ENCODE data around the gene FXYD3.
"Not testable (repeated sequence)": the region's sequence is repeated elsewhere in the genome, so short reads cannot be mapped to it uniquely, and the experiment has no call there.

FXYD3 gene

DNA sequence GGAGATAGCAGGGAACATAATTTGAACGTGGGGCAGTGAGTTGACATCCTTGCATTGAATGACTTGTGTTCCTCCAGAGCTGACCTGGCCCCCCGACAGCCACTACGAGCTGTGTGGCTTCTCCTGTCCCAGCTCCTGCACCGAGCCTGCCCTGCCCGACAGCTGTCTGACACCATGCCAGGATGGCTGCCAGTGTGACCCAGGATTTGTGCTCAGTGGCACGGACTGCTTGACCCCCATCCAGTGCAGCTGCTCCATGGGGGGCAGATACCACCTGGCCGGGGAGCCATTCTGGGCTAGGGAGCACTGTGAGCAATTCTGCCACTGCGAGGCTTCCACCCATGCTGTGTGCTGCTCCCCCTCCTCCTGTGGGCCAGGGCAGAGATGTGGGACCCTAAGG, 29.2 kb upstream of the FXYD3 start:
- DNase-seq (ENCODE audit: low read depth in 2 of 2): no peak

DNA sequence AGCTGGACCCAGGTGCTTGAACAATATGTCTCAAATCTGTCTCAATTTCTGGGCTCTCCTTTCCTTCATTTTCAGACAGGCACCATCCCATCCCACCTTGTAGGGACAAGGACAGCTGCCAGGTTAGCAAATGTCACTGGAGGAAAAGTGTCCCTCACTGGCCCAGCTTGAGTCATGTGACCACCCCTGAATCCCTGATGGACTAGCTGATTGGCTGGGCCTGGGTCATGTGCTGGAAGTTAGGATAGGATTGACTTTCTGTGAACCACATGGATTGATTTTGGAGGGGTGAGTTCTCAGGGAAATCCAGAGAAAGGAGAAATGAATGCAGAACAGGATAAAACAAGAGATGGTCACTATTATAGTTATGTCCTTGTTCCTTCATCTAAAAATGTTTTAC, 28.2 kb upstream of the FXYD3 start:
- no peak for DNase-seq (ENCODE audit: low read depth in 2 of 2)

DNA sequence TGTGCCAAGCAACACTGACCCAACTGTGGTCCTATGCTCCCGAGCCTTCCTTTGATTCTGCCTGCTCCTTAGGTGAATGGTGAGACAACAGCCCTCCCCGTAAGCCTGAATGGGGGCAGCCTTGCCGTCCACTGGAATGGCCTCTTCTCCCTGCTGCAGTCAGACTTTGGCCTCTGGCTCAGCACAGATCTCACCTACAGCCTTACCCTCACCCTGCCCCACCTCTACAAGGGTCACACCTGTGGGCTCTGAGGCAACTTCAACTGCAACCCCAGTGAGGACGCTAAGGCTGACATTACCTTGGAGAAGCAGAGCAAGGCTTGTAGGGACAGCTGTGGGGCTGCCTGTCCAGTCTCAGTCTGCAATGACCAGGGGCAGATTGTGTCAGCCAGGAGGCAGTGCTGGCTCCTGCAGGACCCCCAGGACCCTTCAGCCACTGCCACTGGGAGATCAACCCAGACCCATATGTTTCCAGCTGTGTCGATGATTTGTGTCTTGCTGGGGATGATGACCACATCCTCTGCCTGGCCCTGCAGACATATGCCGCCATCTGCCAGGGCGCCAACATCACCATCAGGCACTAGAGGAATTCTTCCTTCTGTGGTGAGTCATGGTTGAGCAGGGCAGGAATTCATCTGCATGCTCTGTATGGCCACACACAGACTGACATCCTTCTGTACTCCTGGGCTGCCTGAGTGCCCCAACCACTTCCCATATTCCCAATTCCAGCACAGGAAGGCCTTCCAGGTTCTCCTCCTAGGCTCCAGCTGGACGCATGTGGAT, 27.3 kb upstream of the FXYD3 start:
- no peak for DNase-seq (ENCODE audit: low read depth in 2 of 2)

DNA sequence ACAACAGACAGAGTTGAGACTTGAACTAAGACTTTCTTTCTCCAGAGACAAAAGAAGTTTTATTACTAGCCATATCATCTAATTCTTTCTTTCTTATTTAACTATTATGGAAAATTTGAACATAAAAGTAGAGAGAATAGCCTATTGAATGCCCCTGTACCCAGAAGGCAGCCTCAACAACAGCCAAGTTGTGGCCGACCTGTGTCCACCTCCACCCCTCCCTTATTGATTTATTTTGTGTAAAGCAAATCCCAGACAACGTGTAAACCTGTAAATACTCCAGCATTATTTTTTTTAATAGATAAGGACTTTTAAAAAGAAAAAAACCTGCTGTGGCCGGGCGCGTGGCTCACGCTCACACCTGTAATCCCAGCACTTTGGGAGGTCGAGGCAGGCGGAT, 26.1 kb upstream of the FXYD3 start:
- no peak for DNase-seq (ENCODE audit: low read depth in 2 of 2)

DNA sequence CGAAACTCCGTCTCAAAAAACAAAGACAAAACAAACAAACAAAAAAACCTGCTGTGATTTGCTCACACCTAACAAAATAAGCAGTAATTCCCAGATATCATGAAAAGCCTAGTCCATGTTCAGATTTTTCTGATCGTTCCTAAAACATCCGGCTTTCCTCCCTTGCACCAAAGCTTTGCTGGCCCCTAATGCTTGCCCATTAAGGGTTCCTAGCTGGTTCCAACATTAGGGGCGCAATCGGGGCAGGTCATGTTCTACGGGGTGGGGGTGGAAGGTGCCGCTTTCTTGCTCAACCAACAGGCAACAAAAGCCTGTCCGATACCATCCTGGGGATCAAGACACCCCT, 25.5 kb upstream of the FXYD3 start:
- no peak for DNase-seq (ENCODE audit: low read depth in 2 of 2)

DNA sequence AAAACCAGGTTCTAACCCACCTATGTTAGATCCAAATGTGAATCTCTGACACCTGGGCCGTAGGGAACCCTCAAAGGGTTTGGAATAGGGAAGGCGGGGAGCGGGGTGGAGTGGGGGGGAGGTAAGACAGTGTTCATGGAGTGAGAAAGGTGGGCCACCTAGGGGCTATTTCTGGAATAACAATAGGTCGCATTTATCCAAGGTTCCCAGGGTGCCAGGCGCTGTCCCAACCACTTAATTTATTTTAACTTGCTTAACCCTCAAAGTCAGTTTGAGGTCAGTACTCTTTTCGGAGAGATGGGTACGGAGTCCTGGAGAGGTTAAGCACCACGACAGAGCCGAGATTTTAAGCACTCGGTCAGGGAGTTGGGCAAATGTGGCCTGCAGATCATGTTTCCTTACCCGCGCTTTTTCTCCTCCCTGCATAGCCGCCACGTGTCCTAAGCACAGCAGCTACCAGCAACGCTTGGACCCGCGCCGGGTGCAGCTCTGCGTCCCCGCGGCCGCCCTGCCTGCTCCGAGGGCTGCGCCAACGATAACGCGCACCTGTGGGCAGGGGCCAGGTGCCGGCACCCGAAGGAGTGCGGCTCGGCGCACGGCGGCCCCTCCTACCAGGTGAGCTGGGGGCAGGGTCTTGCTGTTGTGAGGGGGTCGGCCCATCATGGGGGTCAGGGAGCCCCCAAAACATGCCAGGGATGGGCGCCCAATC, 25.0 kb upstream of the FXYD3 start:
- no peak for DNase-seq (ENCODE audit: low read depth in 2 of 2)

DNA sequence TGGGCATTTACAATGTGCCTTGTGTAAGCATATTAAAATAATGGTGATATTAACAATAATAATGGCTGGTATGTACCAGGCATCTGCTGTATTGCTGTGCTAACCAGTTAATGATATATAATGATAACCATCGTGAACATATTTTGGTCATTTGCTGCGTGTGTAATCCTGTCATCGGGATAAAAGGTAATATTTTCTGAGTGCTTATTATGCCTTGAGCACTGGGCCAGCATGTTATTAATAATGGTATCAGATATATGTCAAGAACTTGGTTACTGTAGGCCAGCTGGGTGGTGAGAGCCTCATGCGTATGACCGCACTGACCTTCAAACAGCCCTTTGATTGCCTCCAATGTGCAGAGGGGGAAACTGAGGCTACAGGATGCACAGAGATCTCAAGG, 22.2 kb upstream of the FXYD3 start:
- DNase-seq (ENCODE audit: low read depth in 2 of 2): no peak

DNA sequence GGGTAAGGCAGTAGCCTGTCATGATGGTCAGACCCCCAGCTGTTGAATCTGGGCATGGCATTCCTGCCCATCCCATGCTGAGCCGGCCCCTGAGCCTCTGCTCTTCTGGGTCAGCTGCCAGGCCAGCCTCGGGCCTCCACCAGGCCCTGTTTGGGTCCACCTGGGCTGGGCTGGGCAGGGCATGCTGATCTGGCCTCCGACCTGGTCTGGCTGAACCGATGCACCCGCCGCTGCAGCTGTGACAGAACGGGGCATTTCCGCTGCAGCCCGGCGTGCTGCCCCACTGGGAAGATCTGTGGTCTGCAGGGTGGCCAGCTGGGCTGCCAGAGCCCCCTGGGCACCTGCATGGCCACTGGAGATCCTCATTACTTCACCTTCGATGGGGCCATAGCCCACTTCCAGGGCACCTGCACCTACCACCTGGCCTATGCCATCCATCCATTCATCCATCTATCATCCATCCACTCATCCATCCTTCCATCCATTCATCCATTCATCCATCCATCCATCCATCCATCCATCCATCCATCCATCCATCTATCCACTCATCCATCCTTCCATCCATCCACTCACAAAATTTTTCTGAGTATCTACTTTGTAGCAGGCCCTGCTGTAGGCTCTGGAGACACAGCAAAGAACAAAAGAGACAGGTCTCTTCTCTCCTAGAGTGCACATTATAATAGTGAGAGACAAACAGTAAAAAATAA, 21.5 kb upstream of the FXYD3 start:
- no peak for DNase-seq (ENCODE audit: low read depth in 2 of 2)

DNA sequence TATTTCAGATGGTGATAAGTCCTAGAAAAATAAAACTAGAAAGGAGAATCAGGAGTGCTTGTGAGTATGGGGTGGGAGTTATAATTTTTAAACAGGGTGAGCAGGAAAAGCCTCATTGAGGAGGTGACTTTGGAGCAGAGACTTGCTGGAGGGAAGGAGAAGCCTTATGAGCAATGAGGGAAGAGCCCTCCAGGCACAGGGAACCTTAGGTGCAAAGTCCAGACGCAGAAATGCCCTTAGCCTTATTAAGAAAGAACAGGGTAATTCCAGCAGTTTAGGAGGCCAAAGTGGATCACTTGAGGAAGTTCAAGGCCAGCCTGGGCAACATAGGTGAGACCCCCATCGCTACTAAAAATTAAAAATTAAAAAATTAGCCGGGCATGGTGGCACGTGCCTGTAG, 21.0 kb upstream of the FXYD3 start:
- no peak for DNase-seq (ENCODE audit: low read depth in 2 of 2)

DNA sequence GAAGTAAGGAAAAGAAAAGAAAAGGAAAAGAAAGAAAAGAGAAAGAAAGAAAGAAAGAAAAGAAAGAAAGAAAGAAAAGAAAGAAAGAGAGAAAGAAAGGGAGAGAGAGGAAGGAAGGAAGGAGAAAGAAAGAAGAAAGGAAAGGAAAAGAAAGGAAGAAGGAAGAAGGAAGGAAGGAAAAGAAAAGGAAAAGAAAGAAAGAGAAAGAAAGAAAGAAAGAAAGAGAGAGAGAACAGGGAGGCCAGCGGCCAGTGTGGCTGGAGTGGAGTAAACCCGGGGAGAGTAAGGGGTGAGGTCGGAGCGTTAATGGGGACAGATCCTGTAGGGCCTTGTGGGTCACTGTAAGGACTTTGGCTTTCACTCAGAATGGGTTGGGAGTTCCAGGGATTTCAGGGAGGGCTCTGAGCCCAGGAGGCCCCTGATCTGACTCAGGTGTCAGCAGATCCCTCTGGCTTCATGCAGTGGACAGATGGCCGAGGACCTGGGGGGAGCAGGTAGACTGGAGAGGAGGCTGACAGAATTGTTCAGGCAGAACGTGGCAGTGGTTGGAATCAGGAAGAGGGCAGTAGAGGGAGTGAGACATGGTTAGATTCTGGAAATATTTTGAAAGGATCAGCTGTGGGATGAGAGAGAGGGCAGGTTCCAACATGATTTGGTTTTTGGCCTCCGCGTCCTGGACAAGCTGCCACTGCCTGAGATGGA, 19.8 kb upstream of the FXYD3 start:
- DNase-seq (ENCODE audit: low read depth in 2 of 2): no peak

DNA sequence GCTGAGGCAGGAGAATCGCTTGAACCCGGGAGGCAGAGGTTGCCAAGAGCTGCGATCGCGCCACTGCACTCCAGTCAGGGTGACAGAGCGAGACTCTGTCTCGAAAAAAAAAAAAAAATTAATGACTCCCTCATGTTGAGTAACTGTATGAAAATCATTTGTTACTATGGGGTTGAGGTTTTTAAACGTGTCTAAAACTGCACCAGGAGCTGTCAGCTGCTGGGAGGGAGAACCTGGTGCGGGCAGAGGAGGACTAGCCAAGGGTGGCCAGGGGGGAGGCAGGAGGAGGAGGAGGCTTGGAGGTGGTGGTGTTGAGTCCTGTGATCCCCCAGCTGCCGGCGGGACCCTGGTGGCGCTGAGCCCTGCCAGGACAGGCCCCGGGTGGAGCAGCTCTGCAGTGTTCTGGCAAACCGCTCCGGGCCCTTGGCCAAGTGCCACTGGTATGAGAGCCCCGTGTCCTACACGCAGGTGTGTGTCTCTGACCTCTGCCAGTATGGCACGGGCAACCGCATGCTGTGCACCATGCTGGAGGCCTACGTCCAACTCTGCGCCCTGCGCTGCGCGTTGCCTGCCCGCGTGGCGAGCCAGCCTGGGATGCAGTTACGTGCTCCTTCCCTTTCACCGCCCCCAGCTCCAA, 17.1 kb upstream of the FXYD3 start:
- no peak for DNase-seq (ENCODE audit: low read depth in 2 of 2)

DNA sequence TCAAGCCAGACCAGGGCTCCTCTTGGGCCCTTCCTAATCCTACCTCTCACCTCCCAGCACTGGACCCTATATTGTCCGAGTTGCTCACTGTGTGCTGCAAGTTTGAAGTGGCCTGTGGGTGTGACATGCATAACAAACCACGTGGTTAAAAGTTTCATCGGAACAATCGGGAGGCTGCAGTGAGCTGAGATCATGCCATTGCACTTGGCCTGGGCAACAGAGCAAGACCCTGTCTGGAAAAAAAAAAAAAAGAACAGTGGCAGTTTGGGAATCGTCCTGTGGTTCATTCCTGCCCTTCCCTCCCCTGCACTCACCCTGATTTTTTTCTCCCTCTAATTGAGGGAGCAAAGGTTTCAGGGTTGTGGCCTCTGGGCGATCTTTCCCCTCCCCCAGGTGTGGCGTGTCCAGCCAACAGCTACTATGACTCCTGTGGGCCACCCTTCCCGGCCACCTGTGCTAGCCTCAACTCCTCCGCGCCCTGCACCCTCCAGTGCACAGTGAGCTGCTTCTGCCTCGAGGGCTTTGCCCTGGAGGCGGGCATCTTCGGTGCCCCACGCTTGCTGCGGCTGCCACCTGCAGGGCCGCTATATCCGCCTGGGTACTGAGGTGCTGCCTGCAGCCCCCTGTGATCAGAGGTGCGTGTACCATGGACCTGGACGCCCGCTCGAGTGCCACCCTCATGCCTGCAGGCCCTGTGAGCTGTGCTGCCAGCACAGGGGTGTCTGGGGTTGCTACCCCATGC, 16.3 kb upstream of the FXYD3 start:
- no peak for DNase-seq (ENCODE audit: low read depth in 2 of 2)

DNA sequence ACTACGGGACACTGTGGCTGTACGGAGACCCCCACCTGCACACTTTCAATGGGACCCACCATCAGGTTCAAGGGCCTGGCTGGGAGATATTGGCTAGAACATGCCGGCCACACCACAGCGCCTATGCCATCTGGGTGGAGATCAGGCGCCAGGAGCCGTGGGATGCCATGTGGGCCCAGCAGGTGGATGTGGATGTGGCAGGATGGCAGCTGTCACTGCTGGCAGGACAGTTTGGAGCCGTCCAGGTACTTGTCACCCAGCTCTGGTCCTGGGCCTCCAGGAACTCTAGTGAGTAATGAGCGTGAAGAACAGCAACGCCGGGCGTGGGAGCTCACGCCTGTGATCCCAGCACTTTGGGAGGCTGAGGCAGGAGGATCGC, 15.7 kb upstream of the FXYD3 start:
- DNase-seq (ENCODE audit: low read depth in 2 of 2): no peak

DNA sequence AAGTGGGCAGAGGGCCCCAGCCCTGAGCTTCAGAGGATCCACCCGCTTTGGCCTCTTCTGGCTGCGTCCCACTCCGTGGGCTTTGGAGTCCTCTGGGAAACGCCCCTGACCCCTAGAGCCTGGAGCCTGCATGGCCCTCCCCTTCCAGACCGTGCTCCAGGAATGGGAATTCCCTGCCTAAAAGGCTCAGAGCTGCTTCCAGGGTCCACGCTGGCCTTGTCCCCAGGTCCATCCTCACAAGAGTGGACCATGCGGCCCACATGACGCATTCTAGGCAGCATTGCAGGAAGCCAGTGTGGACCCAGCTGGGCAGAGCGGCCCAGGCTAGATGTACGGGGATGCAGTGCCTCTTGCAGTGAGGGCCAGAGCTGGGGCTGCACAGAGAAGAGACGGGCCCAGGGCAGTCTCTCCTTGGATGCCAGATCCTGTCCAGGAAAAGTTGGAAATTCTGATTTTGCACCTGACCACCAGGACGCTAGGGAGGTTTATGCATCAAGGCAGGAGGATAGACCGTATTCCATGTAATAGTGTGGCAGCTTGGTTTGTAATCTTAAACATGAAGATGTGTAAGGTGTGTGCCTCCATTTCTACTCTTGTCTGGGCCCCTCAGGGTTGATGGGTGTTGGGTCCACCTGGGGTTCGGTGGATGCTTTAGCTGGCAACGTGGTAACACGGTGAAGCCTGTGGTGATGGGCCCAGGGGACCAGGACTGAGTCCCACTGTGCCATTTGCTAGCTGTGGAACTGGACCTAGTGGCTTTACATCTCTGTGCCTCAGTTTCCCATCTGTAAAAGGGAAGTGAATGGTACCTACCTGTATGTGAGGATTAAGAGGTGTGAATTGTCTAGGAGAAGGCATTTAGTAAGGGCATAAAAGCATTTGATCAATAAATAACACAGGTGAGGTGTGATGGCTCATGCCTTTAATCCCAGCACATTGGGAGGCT, 14.8 kb upstream of the FXYD3 start:
- no peak for DNase-seq (ENCODE audit: low read depth in 2 of 2)

DNA sequence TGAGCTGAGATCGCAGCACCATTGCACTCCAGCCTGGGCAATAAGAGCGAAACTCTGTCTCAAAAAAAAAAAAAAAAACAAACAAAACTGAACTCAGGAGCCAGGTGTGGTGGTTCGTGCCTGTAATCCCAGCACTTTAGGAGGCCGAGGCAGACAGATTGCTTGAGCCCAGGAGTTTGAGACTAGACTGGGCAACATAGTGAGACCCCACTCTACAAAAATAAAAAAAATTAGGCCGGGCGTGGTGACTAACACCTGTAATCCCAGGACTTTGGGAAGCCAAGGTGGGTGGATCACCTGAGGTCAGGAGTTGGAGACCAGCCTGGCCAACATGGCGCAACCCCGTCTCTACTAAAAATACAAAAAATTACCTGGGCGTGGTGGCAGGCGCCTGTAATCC, 13.7 kb upstream of the FXYD3 start:
- not testable (repeated sequence) for DNase-seq (ENCODE audit: low read depth in 2 of 2)

DNA sequence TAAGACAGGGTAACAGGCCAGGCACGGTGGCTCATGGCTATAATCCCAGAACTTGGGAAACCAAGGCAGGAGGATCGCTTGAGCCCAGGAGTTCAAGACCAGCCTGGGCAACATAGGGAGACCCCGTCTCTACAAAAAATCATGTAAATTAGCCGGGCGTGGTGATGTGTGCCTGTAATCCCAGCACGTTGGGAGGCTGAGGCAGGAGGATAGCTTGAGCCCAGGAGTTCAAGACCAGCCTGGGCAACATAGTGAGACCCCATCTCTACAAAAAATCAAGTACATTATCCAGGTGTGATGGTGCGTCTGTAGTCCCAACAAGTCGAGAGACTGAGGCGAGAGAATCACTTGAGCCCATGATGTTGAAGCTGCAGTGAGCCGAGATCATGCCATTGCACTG, 12.0 kb upstream of the FXYD3 start:
- not testable (repeated sequence) for DNase-seq (ENCODE audit: low read depth in 2 of 2)

DNA sequence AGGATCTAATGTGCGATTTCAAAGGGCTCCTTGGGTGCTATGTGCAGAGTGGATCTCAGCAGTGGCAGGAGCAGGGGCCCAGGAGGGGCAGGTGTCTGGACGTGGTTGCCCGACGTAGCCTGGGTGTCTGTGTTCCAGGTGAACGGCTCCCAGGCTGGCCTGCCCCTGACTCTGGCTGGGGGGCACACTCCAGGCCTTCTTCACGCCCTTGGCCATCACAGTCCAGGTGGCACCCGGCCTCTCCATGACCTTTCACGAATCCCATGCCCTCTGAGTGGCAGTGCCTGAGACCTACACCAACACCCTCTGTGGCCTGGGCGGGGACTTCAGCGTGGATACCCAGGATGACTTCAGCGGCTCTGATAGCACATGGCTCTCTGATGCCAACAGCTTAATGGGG, 11.3 kb upstream of the FXYD3 start:
- DNase-seq (ENCODE audit: low read depth in 2 of 2): no peak

DNA sequence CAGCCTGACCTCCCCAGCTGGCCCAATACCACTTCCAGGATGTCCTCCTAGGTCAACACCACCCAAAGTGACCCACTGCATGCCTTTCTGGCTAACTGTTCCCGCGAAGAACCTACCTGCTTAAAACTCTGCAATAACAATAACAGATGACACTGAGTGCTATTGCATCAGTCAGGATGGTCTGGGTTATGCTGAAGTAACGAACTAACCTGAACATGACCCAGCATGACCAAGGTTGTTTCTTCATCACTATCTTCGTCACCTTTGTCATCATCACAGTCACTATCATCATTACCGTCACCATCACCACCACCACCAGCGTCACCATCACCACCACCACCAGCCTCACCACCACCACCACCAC, 10.6 kb upstream of the FXYD3 start:
- DNase-seq (ENCODE audit: low read depth in 2 of 2): no peak

DNA sequence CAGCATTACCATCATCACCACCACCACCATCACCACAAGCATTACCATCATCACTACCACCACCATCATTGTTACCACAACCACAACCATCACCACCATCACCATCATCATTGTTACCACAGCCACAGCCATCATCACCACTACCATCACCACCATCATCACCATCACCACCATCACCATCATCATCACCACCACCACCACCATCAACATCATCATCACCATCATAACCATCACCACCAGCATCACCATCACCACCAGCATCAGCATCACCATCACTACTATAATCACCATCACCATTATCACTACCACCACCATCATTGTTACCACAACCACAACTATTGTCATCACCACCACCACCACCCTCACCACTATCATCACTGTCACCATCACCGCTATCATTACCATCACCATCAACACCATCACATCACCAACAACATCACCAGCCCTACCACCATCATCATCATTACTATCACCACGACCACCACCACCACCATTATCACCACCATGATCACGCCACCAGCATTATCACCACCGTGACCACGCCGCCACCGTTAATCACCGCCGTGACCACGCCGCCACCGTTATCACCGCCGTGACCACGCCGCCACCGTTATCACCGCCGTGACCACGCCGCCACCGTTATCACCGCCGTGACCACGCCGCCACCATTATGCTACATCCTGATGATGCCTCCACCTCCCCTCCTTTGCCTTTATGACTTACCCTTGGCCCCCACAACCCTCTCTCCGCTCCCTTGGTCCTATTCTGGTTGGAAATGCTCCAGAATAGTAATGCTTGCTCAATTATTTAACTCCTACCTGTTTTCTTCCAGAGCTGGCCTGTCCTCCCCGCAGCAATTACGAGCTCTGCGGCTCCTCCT, 10.0 kb upstream of the FXYD3 start:
- DNase-seq (ENCODE audit: low read depth in 2 of 2): no peak

All from activated CD8-positive, alpha-beta memory T cell treated with anti-CD3 and anti-CD28 coated beads for 4 hours (primary cell).